Skeletal muscle satellite cell (primary cell): Measurements from ENCODE around the gene TAF1A.

Source experiments
- H3K27me3 ChIP-seq: 2 replicates; pipeline ENCODE4 v1.7.0; 2013; ENCODE audit warnings: low read length; ENCODE audit not compliant: control insufficient read depth, insufficient read depth
- H3K36me3 ChIP-seq: 2 replicates; pipeline ENCODE4 v1.7.0; 2013; ENCODE audit warnings: mild to moderate bottlenecking, control low read depth, low read length; ENCODE audit not compliant: insufficient read depth
- H3K4me1 ChIP-seq: 2 replicates; pipeline ENCODE4 v1.7.0; 2013; ENCODE audit warnings: low read length; ENCODE audit not compliant: control insufficient read depth, insufficient read depth
- H3K4me2 ChIP-seq: 2 replicates; pipeline ENCODE4 v1.7.0; 2013; ENCODE audit warnings: mild to moderate bottlenecking, low read length
- H3K4me3 ChIP-seq: 2 replicates; pipeline ENCODE4 v1.7.0; 2013; ENCODE audit warnings: low read length
- H3K9ac ChIP-seq: 2 replicates; pipeline ENCODE4 v1.7.0; 2013; ENCODE audit warnings: mild to moderate bottlenecking, low read depth, low read length, moderate library complexity
- H3K9me3 ChIP-seq: replicated peaks from 2 replicates; pipeline ENCODE4 v1.7.0; 2013; ENCODE audit warnings: mild to moderate bottlenecking, control low read depth, low read length

The TAF1A gene

GRCh38 chr1:222529916-222530315 lies 59.8 kb downstream of the TAF1A start:
- no peaks in the 10 kb centered on the region for H3K9me3 ChIP-seq
- H3K4me1 ChIP-seq: peaks cover 5% of the 10 kb centered on the region
- H3K9ac ChIP-seq: no peak overlapping the region
- H3K4me3 ChIP-seq: no peak overlapping the region
- peaks cover 7% of the 10 kb centered on the region for H3K27me3 ChIP-seq
- H3K36me3 ChIP-seq: no peaks in the 10 kb centered on the region
- H3K4me2 ChIP-seq: no peak overlapping the region

DNA sequence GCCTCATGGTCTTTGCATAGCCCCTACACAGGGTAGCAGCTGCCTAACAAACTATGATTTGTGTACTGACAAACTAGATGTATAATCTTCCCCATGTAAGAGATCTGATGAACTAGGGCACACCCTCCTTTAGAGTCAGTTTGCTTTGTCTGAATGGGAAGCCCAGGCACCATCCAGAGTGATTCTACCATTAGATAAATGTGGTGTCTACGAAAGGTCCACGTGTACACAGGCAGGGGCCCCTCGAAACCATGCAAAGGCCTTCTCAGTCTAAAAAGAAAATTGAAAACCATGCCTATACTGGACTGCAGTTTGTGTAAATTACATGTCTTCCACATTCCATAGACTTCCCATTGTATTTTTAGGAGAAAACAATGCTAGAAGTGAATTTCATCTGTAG lies 60.6 kb downstream of the TAF1A start:
- H3K9ac ChIP-seq: no peak overlapping the region
- no peak overlapping the region for H3K4me2 ChIP-seq
- H3K27me3 ChIP-seq: peaks cover 7% of the 10 kb centered on the region
- H3K36me3 ChIP-seq: no peaks in the 10 kb centered on the region
- H3K4me1 ChIP-seq: peaks cover 5% of the 10 kb centered on the region
- no peaks in the 10 kb centered on the region for H3K9me3 ChIP-seq
- no peak overlapping the region for H3K4me3 ChIP-seq

GRCh38 chr1:222525951-222526350 lies 63.8 kb downstream of the TAF1A start:
- Histone ChIP-seq H3K4me1 (peaks cover 5% of the 10 kb centered on the region), H3K9ac (no peak overlapping the region), H3K4me2 (no peak overlapping the region), H3K36me3 (no peaks in the 10 kb centered on the region), H3K27me3 (peaks cover 7% of the 10 kb centered on the region), H3K4me3 (no peak overlapping the region), H3K9me3 (no peaks in the 10 kb centered on the region)

DNA sequence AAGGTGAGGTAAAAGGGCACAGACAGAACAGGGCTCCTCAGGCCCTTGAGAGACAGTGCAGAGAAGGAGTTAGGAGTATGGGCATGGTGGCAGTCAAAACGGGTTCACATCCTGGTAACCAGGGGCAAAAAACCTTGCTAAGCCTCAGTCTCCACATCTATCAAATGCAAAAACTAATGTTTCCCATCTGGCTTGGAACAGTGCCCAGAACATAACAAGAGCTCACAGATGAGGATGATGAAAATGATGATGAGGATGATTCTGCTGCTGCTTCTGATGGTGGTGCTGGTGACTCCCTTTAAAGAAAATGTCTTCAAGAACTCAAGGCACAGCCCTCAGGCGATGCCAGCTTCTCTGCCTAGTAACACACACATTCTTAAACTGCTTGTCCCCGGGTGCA lies 65.9 kb downstream of the TAF1A start:
- Histone ChIP-seq H3K4me3 (no peak overlapping the region), H3K4me2 (no peak overlapping the region), H3K4me1 (no peaks in the 10 kb centered on the region), H3K36me3 (no peaks in the 10 kb centered on the region), H3K9ac (no peak overlapping the region), H3K27me3 (peaks cover 7% of the 10 kb centered on the region), H3K9me3 (no peaks in the 10 kb centered on the region)

DNA sequence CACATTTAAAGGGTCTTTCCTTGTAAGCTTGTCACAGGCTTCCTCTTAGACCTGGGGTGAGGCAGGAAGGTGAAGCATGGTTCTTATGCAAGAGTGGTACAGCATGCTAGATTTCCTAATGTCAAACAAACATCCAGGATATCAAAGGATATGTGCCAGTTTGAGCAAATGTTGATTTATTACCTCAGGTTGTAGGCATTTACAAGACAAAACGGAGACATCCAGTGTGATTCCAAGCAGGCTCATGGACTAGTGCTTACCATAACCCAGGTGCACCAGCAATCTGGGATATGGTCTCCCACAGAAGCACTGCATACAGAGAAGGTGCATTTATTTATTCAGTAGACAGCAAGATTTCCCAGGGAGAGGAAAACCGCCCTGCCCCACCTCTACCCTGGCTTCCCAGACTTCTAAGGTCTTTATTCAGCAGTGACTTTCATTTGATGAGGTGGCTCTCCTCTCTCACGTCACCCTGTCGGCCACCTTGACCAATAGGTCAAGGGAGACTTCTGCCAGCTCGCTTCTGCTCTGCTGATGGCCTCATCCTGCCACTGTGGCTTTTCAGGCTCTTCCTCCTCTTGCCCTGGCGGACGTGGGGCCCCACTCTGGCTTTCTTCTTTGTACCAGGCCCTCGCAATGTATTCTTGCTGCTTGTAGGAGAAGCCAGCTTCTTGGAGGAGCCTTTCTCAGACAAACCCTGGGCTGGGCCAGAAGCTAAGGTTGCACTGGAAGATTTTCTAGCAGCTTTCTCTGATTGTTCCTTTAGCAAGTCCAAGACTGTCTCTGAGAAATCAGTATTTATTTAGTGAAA lies 67.4 kb downstream of the TAF1A start:
- no peaks in the 10 kb centered on the region for H3K4me1 ChIP-seq
- H3K4me3 ChIP-seq: no peak overlapping the region
- no peak overlapping the region for H3K9ac ChIP-seq
- peaks cover 6% of the 10 kb centered on the region for H3K27me3 ChIP-seq
- no peaks in the 10 kb centered on the region for H3K9me3 ChIP-seq
- H3K4me2 ChIP-seq: no peak overlapping the region
- H3K36me3 ChIP-seq: no peaks in the 10 kb centered on the region

GRCh38 chr1:222521299-222522104 lies 68.2 kb downstream of the TAF1A start:
- Histone ChIP-seq H3K4me2 (no peak overlapping the region), H3K9ac (no peak overlapping the region), H3K27me3 (peaks cover 4% of the 10 kb centered on the region), H3K4me1 (no peaks in the 10 kb centered on the region), H3K36me3 (no peaks in the 10 kb centered on the region), H3K9me3 (no peaks in the 10 kb centered on the region), H3K4me3 (no peak overlapping the region)
